Cardiac muscle cell (in vitro differentiated cells and primary cell): ENCODE data around the gene FBXO41. TPM values are rescaled to one million over a fixed set of nuclear protein-coding genes. Genes with fewer than 3 reads are reported as not detected.

Experiments used
- DNase-seq, 2 donors: peaks; one replicate each; pipeline versions ENCODE4 v3.0.0 to v3.0.0-alpha.2; 2010 to 2017; ENCODE audit warnings: low read depth in 1 of 2, low spot score in 1 of 2
- H3K27ac ChIP-seq: fragments of 200-600 bp; sonication (generic); 2 replicates; pipeline ENCODE4 v1.5.1; 2016
- H3K27me3 ChIP-seq: fragments of 200-600 bp; sonication (generic); 2 replicates; pipeline ENCODE4 v1.6.0; 2016; ENCODE audit warnings: control low read depth
- H3K36me3 ChIP-seq: fragments of 200-600 bp; sonication (generic); 2 replicates; pipeline ENCODE4 v1.5.1; 2016; ENCODE audit warnings: control low read depth
- H3K4me1 ChIP-seq: fragments of 200-600 bp; sonication (generic); 2 replicates; pipeline ENCODE4 v1.8.1; 2017; ENCODE audit warnings: low read depth, mild to moderate bottlenecking, mixed run types
- H3K4me3 ChIP-seq: fragments of 200-600 bp; sonication (generic); 2 replicates; pipeline ENCODE4 v1.5.1; 2016; ENCODE audit warnings: mild to moderate bottlenecking
- H3K9me3 ChIP-seq: fragments of 200-600 bp; sonication (generic); 2 replicates; pipeline ENCODE4 v1.5.1; 2017; ENCODE audit warnings: low read depth, mild to moderate bottlenecking, control low read depth
- CTCF ChIP-seq: IDR thresholded peaks from 2 replicates; pipeline ENCODE4 v1.5.1; 2012; ENCODE audit warnings: low read depth, mild to moderate bottlenecking, low read length
- polyA plus RNA-seq: library from polyadenylated mRNA; unstranded; fragments of >200 nt; fragmentation: Nextera tagmentation; extraction: Ambion mirVana; gene quantifications from 2 replicates; pipeline ENCODE4 v1.2.1, GENCODE V29; 2016
- total RNA-seq: library from RNA; depleted of rRNA; stranded (reverse); fragments of >200 nt; gene quantifications from 2 replicates; pipeline ENCODE4 v1.2.3, GENCODE V29; 2016

FBXO41 gene
- total and polyA plus RNA-seq, 2 experiments from 2014 or later: 1.0 to 4.1 TPM

GRCh38 chr2:73292316-73292905 is 8.1 kb upstream of the FBXO41 start:
- Histone ChIP-seq H3K4me1 (no peaks in the 10 kb centered on the region), H3K4me3 (no peak overlapping the region), H3K36me3 (no peaks in the 10 kb centered on the region), H3K9me3 (no peaks in the 10 kb centered on the region), H3K27ac (no peak overlapping the region), H3K27me3 (peaks cover 100% of the 10 kb centered on the region)
- DNase-seq: no peak
- TF ChIP-seq CTCF: no peak

- Histone ChIP-seq H3K9me3 (no peaks in the 10 kb centered on the region), H3K4me1 (no peaks in the 10 kb centered on the region), H3K4me3 (peak overlapping the region; percentile 4), H3K36me3 (no peaks in the 10 kb centered on the region), H3K27me3 (peaks cover 100% of the 10 kb centered on the region), H3K27ac (no peak overlapping the region)
- TF ChIP-seq CTCF: no peak
- peak in 1 of 2 donors; percentile 17 for DNase-seq
Observed at GRCh38 chr2:73291461-73292315, 7.4 kb upstream of the FBXO41 start.

GRCh38 chr2:73291093-73291460 is 6.8 kb upstream of the FBXO41 start:
- no peaks in the 10 kb centered on the region for H3K36me3 ChIP-seq
- no peak overlapping the region for H3K27ac ChIP-seq
- no peaks in the 10 kb centered on the region for H3K9me3 ChIP-seq
- no peak for TF ChIP-seq CTCF
- peak; percentile 66 to 89 for DNase-seq
- H3K4me3 ChIP-seq: peak overlapping the region; percentile 4
- no peaks in the 10 kb centered on the region for H3K4me1 ChIP-seq
- H3K27me3 ChIP-seq: peaks cover 100% of the 10 kb centered on the region

- H3K9me3 ChIP-seq: no peaks in the 10 kb centered on the region
- no peak overlapping the region for H3K4me3 ChIP-seq
- no peaks in the 10 kb centered on the region for H3K36me3 ChIP-seq
- H3K4me1 ChIP-seq: no peaks in the 10 kb centered on the region
- H3K27me3 ChIP-seq: peaks cover 100% of the 10 kb centered on the region
- peak; percentile 83 for TF ChIP-seq CTCF
- peak; percentile 56 to 58 for DNase-seq
- H3K27ac ChIP-seq: no peak overlapping the region
Observed at GRCh38 chr2:73290049-73290839, 6.0 kb upstream of the FBXO41 start.

GRCh38 chr2:73289304-73289703 is 5.0 kb upstream of the FBXO41 start:
- H3K4me3 ChIP-seq: no peak overlapping the region
- no peak overlapping the region for H3K27ac ChIP-seq
- no peak for DNase-seq
- TF ChIP-seq CTCF: no peak
- H3K9me3 ChIP-seq: no peaks in the 10 kb centered on the region
- no peaks in the 10 kb centered on the region for H3K36me3 ChIP-seq
- H3K4me1 ChIP-seq: no peaks in the 10 kb centered on the region
- peaks cover 100% of the 10 kb centered on the region for H3K27me3 ChIP-seq
